HG03097 (cell line): ENCODE data around the gene ATOH1.

Experiments used
- ATAC-seq: cut with Tn5 transposase; IDR thresholded peaks from one replicate; pipeline ENCODE4 v1.9.1; 2021; ENCODE audit not compliant: unreplicated experiment, low FRiP score

ATOH1 gene

DNA sequence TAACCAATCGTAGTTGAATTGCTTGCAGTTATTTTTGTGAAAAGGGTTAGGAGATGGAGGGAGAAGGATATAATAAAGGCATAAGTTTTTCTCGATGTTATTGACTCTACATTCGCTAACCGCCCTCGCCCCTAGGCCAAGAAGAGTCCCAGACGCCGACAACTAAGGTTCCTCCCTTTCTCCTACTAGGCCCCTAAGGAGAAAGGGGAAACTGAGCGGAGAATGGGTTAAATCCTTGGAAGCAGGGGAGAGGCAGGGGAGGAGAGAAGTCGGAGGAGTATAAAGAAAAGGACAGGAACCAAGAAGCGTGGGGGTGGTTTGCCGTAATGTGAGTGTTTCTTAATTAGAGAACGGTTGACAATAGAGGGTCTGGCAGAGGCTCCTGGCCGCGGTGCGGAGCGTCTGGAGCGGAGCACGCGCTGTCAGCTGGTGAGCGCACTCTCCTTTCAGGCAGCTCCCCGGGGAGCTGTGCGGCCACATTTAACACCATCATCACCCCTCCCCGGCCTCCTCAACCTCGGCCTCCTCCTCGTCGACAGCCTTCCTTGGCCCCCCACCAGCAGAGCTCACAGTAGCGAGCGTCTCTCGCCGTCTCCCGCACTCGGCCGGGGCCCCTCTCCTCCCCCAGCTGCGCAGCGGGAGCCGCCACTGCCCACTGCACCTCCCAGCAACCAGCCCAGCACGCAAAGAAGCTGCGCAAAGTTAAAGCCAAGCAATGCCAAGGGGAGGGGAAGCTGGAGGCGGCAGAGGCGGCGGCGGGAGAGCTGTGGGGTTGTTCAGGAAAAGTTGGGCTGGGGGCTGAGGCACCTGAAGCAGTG, 5.9 kb downstream of the ATOH1 start:
- ATAC-seq = no peak

- no peak for ATAC-seq
These were observed 7.4 kb downstream of the ATOH1 start for GRCh38 chr4:93835929-93836328.

DNA sequence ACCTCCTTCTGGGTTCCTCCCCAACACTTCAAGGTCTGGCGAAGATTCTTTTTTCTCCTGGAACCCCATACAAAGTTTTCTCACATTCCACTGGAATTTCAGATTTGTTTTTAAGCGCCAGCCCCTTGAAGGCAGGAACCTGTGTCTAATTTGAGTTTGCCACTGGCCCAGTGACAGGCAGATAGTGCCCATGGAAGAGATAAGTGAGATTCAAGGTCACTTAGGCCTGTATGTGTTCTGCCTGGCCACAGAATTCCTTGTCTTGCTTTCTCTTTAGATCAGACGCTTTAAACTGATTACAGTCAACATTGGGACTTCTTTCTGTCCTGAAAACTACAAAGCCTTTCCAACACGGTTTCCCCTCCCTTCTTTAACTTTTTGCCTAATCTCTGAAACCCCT, 11.2 kb downstream of the ATOH1 start:
- no peak for ATAC-seq

DNA sequence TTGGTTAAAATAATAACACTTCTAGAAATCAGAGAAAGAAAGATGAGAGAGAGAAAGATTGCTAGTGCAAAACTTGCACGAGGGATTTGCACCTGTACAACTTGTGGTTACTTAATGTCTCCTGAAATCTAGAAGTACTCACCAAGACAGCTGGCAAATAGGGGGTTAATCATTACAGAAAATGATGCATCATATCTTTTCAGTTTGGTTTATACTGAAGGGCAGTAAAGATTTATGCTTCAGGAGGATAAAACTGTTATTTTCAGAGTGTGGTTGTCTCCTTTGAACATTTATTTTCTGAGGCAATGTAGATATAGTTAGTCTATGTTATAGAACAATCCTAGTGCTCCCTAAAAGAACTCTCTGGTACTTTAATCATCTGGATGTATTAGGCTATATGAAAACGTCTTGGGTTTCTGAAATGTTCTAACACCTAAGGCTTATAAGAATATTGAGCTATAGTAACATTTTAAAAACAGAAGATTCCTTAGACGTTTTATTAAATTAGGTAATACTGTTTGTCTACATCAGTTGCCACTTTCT, 13.3 kb downstream of the ATOH1 start:
- peak; percentile 57 for ATAC-seq

DNA sequence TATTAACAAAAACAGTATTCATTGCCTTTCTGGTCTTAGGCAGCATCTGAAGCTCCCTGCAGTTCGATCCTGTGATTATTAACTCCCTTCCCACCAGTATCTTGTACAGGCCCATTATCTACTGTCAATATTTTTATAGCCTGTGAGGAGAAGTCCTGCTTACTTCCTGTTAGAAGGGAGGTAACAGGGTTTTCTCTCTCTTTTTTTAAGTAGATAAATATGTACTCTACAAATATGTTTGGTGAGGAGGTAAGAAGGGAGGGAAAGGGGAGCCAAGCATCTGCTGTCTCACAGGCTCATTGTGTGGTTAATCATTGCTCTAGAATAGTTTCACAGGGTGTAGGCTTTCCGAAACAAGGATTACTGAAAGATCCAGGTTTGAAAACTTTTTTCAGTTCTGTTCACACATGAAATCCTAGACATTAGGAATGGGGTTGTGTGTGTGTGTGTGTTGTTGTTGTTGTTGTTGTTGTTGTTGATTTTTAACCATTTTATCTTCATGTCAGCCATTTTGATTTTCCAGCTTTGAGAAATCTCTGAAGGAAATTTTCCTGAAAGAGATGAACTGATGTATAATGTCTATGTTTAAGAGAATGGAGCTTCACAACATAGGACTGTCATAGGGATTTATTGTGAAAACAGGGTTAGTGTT, 14.2 kb downstream of the ATOH1 start:
- peak; percentile 63 for ATAC-seq

GRCh38 chr4:93843772-93844171, 15.2 kb downstream of the ATOH1 start:
- no peak for ATAC-seq

- ATAC-seq = no peak
These were observed 24.1 kb downstream of the ATOH1 start for GRCh38 chr4:93852680-93853079.

- no peak for ATAC-seq
These were observed 27.4 kb downstream of the ATOH1 start for GRCh38 chr4:93855926-93856325.

GRCh38 chr4:93865650-93866049, 37.1 kb downstream of the ATOH1 start:
- ATAC-seq = no peak

- no peak for ATAC-seq
These were observed 39.0 kb downstream of the ATOH1 start for GRCh38 chr4:93867416-93868001.

- ATAC-seq = no peak
These were observed 42.4 kb downstream of the ATOH1 start for GRCh38 chr4:93870876-93871458.

GRCh38 chr4:93876754-93877153, 48.2 kb downstream of the ATOH1 start:
- ATAC-seq = no peak

DNA sequence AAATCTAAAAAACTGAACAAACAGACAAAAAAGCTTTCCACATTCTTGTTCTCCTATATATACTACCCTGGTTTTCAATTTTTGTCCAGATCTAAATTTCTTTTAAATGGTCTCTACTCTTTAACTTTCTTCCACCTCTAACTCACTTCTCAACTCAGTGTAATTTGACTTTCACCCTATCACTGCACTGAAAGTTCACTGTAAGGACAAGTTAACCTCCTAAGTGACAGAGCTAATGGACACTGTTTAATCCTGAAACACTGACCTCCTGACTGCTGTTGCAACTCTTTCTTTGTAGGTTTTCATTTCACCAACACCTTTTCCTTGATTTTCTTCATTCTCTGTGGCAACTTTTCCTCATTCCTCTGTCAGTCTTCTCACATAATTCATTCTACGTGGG, 50.0 kb downstream of the ATOH1 start:
- no peak for ATAC-seq

- ATAC-seq = no peak
These were observed 51.4 kb downstream of the ATOH1 start for GRCh38 chr4:93879919-93880318.
